ENCODE data around the gene ACCSL.

ACCSL gene

DNA sequence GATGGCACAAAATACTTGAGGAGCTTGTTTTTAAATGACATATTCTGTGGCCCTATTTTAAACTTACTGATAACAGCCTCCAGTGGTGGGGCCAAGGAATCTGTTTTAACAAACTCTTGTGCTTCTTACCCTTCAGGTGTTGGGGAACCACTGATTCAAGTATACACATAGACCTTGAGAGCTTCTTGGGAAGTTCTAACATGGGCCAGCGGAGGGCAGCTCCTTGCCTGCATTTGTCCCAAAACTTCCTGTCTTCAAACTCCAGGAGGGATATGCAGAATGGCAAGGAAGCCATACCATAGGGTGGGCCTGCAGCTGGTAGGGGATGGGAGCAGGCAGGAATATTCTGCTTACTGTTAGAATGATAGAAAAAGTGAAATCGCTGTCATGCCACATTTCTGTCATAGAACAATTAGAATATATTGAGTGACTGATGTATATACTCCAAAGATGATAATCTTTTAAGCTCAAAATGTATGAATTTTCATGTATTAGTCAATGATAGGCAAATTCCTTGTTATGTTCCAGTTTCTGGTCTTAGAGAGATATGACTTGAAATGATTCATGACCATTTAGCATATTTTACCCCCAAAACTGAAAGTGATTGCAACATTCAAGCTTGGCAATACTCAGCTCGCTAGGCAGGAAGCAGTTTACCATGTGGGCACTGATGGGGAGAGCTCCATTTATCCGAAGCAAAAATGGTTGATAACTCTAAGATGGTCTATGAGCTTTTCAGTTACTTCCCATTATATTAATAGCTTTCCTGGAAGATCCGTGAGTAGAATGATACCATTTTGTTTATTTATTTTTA is 56.9 kb downstream of the ACCSL start:
- no peak for DNase-seq

DNA sequence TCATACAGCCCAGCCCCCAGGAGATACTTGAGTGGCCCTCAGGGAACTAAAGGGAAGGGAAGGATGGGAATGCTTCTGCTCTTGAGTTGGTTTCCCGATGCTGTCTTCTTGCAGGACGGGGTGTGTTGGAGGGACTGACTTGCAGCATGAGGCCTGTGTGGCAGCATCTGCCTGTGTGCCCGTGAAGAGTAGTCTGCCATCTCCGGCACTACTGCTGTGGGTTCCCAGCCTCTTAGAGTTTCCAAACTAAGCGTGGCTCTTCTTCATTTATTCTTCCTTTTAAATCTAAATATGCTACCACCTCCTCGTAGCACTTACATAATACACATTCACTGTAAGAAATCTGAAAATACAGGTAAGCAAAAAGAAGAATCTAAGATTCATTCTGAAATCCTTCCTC is 60.5 kb downstream of the ACCSL start:
- DNase-seq = no peak
